SK-N-SH treated with all-trans-retinoic acid at 6 μM for 48 hours (cell line): ENCODE data around the gene ARHGEF6.

Experiments
- ATAC-seq: fragments of 200-7000 bp; cut with Tn5 transposase; 3 replicates; pipeline ENCODE4 v1.9.1; 2020; ENCODE audit warnings: mild to moderate bottlenecking, moderate library complexity
- ARNTL ChIP-seq: fragments of 450-650 bp; formaldehyde crosslinking; IDR thresholded peaks from 2 replicates; pipeline ENCODE4 v1.5.0; 2020; ENCODE audit warnings: low read depth, mild to moderate bottlenecking, moderate library complexity, borderline replicate concordance
- BACH2 ChIP-seq: fragments of 250-450 bp; sonication (Bioruptor Pico); IDR thresholded peaks from 2 replicates; pipeline ENCODE4 v1.9.0; 2021; ENCODE audit warnings: mild to moderate bottlenecking, borderline replicate concordance
- CSDC2 ChIP-seq: fragments of 250-450 bp; sonication (Bioruptor Pico); IDR thresholded peaks from 2 replicates; pipeline ENCODE4 v1.5.0; 2020; ENCODE audit warnings: mild to moderate bottlenecking, moderate library complexity
- GLIS3 ChIP-seq: fragments of 250-450 bp; sonication (Bioruptor Pico); IDR thresholded peaks from 2 replicates; pipeline ENCODE4 v1.5.0; 2020; ENCODE audit warnings: mild to moderate bottlenecking, moderate library complexity
- OSR1 ChIP-seq: fragments of 250-450 bp; sonication (Bioruptor Pico); IDR thresholded peaks from 2 replicates; pipeline ENCODE4 v1.8.0; 2022; ENCODE audit warnings: moderate library complexity, mild to moderate bottlenecking, inconsistent platforms
- PATZ1 ChIP-seq: fragments of 250-450 bp; sonication (Bioruptor Pico); IDR thresholded peaks from 2 replicates; pipeline ENCODE4 v1.8.0; 2020; ENCODE audit warnings: mild to moderate bottlenecking, moderate library complexity, borderline replicate concordance
- PPARA ChIP-seq: fragments of 250-450 bp; sonication (Bioruptor Pico); IDR thresholded peaks from 2 replicates; pipeline ENCODE4 v1.5.0; 2020; ENCODE audit warnings: mild to moderate bottlenecking, borderline replicate concordance
- RARB ChIP-seq: fragments of 250-450 bp; sonication (Bioruptor Pico); IDR thresholded peaks from 2 replicates; pipeline ENCODE4 v1.8.0; 2021; ENCODE audit warnings: mild to moderate bottlenecking, moderate library complexity
- SNAI2 ChIP-seq: fragments of 250-450 bp; sonication (Bioruptor Pico); IDR thresholded peaks from 2 replicates; pipeline ENCODE4 v1.5.0; 2020; ENCODE audit warnings: mild to moderate bottlenecking, moderate library complexity
- TCF4 ChIP-seq: fragments of 250-450 bp; sonication (Bioruptor Pico); IDR thresholded peaks from 2 replicates; pipeline ENCODE4 v1.8.0; 2021; ENCODE audit warnings: mild to moderate bottlenecking, moderate library complexity, borderline replicate concordance
- ZC3H10 ChIP-seq: fragments of 250-450 bp; sonication (Bioruptor Pico); IDR thresholded peaks from 2 replicates; pipeline ENCODE4 v1.5.1; 2021; ENCODE audit warnings: mild to moderate bottlenecking, moderate library complexity
- ZFP3 ChIP-seq: fragments of 250-450 bp; sonication (Bioruptor Pico); IDR thresholded peaks from 2 replicates; pipeline ENCODE4 v1.5.0; 2020; ENCODE audit warnings: mild to moderate bottlenecking, moderate library complexity
- ZFP30 ChIP-seq: fragments of 450-650 bp; formaldehyde crosslinking; IDR thresholded peaks from 2 replicates; pipeline ENCODE4 v1.5.0; 2022; ENCODE audit warnings: mild to moderate bottlenecking, moderate library complexity
- ZNF565 ChIP-seq: fragments of 450-650 bp; formaldehyde crosslinking; conservative IDR thresholded peaks from 2 replicates; pipeline ENCODE4 v1.5.0; 2020; ENCODE audit warnings: low read depth, mild to moderate bottlenecking, moderate library complexity
- ZNF70 ChIP-seq: fragments of 450-650 bp; formaldehyde crosslinking; IDR thresholded peaks from 2 replicates; pipeline ENCODE4 v1.5.0; 2020; ENCODE audit warnings: mild to moderate bottlenecking, moderate library complexity
- TF ChIP-seq, protein P1 (sequence below): fragments of 250-450 bp; sonication (Bioruptor Pico); IDR thresholded peaks from 2 replicates; pipeline ENCODE4 v1.5.1; 2020; ENCODE audit warnings: low read depth, mild to moderate bottlenecking, moderate library complexity
- TF ChIP-seq, protein P2 (sequence below): fragments of 250-450 bp; sonication (Bioruptor Pico); IDR thresholded peaks from 2 replicates; pipeline ENCODE4 v1.8.0; 2021; ENCODE audit warnings: low read depth, mild to moderate bottlenecking, moderate library complexity, borderline replicate concordance
- TF ChIP-seq, protein P3 (sequence below): fragments of 250-450 bp; sonication (Bioruptor Pico); IDR thresholded peaks from 2 replicates; pipeline ENCODE4 v1.5.1; 2021; ENCODE audit warnings: mild to moderate bottlenecking, moderate library complexity
- TF ChIP-seq, protein P4 (sequence below): fragments of 250-450 bp; sonication (Bioruptor Pico); IDR thresholded peaks from 2 replicates; pipeline ENCODE4 v1.5.0; 2020; ENCODE audit warnings: mild to moderate bottlenecking, moderate library complexity

ARHGEF6 gene

GRCh38 chrX:136747003-136747986, 33.4 kb downstream of the ARHGEF6 start:
- peak; percentile 66 for ATAC-seq
- TF ChIP-seq OSR1 (CRISPR knock-in tag): no peak
- TF ChIP-seq TCF4 (CRISPR knock-in tag): no peak
- no peak for TF ChIP-seq RARB
- no peak for TF ChIP-seq PPARA
- TF ChIP-seq, protein P1, sequence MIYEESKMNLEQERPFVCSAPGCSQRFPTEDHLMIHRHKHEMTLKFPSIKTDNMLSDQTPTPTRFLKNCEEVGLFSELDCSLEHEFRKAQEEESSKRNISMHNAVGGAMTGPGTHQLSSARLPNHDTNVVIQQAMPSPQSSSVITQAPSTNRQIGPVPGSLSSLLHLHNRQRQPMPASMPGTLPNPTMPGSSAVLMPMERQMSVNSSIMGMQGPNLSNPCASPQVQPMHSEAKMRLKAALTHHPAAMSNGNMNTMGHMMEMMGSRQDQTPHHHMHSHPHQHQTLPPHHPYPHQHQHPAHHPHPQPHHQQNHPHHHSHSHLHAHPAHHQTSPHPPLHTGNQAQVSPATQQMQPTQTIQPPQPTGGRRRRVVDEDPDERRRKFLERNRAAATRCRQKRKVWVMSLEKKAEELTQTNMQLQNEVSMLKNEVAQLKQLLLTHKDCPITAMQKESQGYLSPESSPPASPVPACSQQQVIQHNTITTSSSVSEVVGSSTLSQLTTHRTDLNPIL (CRISPR knock-in tag): no peak
- no peak for TF ChIP-seq ZC3H10
- TF ChIP-seq, protein P2, sequence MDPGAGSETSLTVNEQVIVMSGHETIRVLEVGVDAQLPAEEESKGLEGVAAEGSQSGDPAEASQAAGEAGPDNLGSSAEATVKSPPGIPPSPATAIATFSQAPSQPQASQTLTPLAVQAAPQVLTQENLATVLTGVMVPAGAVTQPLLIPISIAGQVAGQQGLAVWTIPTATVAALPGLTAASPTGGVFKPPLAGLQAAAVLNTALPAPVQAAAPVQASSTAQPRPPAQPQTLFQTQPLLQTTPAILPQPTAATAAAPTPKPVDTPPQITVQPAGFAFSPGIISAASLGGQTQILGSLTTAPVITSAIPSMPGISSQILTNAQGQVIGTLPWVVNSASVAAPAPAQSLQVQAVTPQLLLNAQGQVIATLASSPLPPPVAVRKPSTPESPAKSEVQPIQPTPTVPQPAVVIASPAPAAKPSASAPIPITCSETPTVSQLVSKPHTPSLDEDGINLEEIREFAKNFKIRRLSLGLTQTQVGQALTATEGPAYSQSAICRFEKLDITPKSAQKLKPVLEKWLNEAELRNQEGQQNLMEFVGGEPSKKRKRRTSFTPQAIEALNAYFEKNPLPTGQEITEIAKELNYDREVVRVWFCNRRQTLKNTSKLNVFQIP: no peak
- TF ChIP-seq ZNF565 (CRISPR knock-in tag): no peak
- TF ChIP-seq, protein P3, sequence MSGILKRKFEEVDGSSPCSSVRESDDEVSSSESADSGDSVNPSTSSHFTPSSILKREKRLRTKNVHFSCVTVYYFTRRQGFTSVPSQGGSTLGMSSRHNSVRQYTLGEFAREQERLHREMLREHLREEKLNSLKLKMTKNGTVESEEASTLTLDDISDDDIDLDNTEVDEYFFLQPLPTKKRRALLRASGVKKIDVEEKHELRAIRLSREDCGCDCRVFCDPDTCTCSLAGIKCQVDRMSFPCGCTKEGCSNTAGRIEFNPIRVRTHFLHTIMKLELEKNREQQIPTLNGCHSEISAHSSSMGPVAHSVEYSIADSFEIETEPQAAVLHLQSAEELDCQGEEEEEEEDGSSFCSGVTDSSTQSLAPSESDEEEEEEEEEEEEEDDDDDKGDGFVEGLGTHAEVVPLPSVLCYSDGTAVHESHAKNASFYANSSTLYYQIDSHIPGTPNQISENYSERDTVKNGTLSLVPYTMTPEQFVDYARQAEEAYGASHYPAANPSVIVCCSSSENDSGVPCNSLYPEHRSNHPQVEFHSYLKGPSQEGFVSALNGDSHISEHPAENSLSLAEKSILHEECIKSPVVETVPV (CRISPR knock-in tag): no peak
- TF ChIP-seq ARNTL (CRISPR knock-in tag): no peak
- TF ChIP-seq, protein P4, sequence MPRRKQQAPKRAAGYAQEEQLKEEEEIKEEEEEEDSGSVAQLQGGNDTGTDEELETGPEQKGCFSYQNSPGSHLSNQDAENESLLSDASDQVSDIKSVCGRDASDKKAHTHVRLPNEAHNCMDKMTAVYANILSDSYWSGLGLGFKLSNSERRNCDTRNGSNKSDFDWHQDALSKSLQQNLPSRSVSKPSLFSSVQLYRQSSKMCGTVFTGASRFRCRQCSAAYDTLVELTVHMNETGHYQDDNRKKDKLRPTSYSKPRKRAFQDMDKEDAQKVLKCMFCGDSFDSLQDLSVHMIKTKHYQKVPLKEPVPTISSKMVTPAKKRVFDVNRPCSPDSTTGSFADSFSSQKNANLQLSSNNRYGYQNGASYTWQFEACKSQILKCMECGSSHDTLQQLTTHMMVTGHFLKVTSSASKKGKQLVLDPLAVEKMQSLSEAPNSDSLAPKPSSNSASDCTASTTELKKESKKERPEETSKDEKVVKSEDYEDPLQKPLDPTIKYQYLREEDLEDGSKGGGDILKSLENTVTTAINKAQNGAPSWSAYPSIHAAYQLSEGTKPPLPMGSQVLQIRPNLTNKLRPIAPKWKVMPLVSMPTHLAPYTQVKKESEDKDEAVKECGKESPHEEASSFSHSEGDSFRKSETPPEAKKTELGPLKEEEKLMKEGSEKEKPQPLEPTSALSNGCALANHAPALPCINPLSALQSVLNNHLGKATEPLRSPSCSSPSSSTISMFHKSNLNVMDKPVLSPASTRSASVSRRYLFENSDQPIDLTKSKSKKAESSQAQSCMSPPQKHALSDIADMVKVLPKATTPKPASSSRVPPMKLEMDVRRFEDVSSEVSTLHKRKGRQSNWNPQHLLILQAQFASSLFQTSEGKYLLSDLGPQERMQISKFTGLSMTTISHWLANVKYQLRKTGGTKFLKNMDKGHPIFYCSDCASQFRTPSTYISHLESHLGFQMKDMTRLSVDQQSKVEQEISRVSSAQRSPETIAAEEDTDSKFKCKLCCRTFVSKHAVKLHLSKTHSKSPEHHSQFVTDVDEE (CRISPR knock-in tag): no peak
- TF ChIP-seq ZFP3 (CRISPR knock-in tag): no peak
- no peak for TF ChIP-seq ZFP30
- TF ChIP-seq PATZ1: no peak
- no peak for TF ChIP-seq ZNF70 (CRISPR knock-in tag)
- TF ChIP-seq SNAI2 (CRISPR knock-in tag): no peak
- TF ChIP-seq GLIS3 (CRISPR knock-in tag): no peak
- TF ChIP-seq BACH2: no peak
- no peak for TF ChIP-seq CSDC2 (CRISPR knock-in tag)

DNA sequence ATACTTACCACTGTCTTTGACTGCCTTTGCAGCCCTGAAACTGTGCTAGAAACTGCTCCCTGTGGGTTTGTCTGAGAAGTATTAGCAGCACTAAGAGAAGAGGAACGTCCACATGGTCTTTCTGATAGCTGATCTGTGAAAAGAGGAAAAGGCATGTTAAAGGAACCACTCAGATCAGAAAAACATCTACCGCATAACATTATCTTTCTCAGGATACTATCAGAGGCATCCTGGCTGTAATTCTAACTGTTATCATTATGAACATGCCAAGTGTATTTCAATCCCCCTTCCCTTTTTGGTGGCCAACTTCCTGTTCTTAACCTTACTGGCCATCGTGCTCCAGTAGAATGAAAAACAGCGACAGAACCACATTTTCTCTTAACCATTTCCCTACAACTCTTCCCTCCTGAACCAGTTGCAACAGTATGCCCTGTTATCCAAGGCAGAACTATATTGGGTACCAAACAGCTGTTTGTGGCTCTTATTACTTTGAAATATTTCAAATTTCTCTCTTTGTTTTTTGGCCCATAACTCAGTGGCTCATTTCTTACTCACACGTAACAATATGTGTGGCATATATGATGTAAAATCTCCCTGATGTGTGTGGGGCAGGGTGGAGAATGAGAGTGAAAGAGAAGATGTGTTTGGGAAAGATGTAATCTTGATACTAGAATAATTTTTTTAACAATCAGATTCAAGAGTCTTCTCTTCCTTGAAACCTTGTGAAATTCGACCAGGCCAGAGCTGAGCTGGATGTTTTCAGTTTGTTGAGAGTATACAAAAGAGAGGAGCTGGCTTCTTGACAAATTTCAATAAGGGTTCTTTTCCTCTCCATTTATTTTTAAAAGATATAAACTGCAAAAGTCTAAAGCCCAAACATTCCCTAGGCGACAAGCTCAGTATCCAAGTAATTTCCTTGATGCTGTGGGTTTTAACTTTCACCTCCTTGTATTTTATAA, 35.2 kb downstream of the ARHGEF6 start:
- TF ChIP-seq, protein P2: no peak
- TF ChIP-seq BACH2 (no peak), OSR1 (CRISPR knock-in tag) (no peak), RARB (no peak), CSDC2 (CRISPR knock-in tag) (no peak)
- no peak for ATAC-seq
